Measurements from ENCODE around the gene GPR55.

The GPR55 gene

DNA sequence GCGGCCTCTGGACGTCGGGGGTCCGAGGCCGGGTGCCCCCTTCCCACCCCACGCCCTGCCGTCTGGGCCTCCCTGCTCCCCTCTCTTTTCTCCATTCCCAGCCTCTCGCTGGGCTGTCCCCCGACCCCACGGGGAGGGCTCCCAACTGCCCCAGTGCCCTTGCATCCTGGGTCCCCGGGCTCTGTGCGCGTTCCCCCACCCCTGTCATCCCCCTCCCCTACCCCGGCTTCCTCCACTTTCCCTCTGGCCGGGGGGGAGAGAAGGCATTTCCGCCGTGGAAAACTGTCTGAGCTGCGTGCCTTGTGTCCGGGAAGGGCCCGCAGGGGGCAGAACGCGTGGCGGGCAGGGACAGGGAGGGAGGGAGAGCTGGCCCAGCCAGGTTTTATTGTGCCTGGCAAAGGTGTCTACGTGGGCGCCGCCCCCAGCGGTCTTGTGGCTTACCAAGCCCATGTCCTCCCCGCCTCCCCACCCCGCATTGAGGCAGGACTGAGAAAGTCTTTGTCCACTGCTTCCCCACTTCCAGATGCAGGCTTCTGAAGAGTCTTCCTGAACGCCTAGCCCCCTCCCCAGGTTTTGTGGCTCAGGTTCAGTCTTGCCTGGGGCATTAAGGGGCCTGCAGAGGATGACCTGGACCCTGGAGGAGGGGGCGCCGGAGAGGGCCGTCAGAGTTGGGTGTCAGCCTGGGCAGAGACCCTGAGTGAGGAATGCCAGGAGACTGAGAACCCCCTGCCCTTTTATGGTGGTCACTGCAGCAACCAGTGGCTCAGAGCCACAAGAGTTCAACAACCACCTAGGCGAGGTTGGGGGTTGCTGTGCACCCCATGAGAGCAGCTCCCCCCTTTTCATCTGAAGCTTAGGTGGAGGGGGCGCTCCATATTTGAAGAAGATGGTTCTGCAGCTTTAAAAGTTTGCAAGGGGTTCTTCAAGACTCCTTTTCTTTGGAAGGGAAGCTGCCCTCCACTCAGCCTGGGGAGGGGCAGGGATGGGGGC is 59.0 kb downstream of the GPR55 start:
- no peak for DNase-seq

DNA sequence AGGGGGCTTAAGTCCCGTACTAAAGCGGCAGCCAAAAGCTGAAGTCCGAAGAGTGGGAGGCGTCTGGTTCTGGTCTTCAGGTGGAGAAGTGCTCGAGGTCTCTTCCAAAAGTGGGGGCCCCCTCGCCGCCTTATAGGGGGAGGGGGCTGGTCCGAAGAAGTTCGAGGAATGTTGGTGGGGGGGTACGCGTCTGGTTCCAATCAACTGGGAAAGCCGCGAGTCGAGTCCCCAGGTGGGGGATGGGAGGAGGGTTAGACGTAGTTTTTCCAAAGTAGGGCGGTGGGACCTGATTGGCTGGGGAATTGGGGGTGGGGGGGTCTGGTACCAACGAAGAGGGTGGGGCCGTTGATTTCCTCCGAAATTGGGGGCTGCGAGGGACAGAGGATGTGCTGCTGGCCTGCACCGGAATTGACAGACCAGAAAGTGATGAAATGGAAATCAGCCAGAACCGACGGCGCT is 59.7 kb downstream of the GPR55 start:
- DNase-seq: no peak

DNA sequence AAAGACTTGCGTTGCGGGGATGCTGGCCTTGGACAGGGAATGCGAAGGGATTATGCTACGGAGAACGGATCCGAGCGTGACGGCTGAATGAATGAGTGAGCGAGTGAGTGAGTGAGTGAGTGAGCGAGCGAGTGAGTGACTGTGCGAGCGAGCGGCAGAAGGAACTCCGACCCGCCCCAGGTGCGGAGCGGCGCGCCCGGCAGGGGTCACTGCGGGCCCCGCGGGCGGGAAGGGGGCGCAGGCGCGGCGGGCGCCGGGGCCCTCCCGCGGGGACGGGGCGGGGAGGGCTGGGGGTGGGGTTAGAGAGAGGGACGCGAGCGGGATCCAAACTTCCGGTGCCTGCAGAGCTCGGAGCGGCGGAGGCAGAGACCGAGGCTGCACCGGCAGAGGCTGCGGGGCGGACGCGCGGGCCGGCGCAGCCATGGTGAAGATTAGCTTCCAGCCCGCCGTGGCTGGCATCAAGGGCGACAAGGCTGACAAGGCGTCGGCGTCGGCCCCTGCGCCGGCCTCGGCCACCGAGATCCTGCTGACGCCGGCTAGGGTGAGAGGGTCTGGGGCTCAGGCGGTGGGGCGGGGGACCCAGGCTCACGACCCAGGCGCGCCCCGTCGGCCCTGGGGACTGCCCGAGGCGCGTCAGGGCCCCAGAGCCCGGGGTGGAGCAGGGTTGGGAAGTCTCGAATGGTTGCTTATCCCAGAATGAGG is 60.3 kb downstream of the GPR55 start, which contains the start of gene ITM2C:
ITM2C (plus strand) TSS at position 338 of the 702 bp plus-strand sequence; CDS start at position 422, 84 bp downstream.
- DNase-seq: peak; percentile 73

DNA sequence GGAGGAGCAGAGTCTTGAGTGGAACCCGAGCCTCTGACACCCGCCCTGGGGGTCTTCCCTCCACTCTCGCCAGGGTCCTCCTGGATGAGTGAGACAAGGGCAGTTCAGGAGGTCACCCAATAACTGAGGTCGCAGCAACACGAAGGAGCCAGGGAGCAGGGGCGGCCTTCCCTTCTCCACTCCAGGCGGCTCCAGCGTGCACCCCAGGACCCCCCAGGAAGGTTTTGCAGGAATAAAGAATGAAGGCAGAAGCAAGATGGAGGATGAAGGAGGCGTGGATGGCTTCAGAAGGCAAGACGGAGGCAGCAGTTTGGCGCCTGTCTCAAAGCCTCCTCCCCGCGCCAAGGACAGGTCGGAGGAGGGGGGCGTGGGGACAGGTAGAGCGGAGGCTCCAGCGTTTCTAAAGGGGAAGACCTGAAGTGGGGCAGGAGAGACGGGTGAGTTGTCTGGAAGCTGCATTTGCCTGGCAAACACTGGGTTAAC is 60.9 kb downstream of the GPR55 start:
- no peak for DNase-seq

DNA sequence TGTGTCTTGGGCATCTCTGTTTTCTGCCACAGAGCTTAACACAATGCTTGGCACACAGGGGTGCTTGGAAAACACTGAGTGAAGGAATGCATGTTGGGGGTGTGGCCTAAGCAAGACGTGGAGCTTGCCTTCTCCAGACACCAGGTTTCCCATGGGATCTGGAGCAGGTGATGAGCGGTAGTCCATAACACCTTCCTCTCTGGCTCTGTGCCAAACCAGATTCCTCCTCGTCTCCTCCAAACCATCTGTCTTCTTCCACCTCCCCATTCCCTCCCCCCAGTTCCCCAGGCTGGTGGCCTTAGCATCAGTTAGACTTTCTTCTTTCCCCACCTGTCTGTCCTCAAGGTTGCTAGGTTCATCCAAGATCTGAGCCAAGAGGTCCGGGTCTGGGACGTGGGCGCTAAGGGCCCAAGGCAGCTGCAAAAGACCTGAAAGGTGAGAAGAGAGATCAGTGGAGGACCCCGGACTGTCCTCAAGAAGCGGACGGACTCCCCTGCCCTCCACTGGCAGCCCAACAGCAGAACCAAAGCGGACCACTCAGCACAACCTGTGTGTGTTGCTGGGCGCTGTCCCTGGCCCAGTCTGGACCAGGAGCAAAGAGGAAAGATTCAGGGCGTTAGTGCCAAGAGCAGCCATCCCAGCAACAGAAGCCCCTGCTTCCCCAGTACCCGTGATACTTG is 61.5 kb downstream of the GPR55 start:
- no peak for DNase-seq

DNA sequence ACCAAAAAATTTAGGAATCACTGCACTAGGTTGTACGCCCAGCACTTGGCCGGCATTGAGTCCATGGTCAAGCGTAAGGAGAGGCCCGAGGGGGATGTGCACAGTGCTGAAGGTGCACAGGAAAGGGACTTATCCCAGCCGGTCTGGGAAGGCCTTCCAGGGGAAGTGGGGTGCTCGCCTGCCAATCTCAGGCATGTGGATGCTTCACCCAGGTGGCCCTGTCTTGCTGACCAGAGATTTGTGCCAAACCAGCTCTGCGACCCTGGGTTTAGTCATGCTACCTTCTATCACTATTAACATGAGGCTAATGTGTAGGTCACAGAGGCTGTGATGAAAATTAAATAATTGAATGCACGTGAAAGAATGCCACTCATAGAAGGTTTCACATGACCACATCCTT is 62.0 kb downstream of the GPR55 start:
- DNase-seq: no peak

DNA sequence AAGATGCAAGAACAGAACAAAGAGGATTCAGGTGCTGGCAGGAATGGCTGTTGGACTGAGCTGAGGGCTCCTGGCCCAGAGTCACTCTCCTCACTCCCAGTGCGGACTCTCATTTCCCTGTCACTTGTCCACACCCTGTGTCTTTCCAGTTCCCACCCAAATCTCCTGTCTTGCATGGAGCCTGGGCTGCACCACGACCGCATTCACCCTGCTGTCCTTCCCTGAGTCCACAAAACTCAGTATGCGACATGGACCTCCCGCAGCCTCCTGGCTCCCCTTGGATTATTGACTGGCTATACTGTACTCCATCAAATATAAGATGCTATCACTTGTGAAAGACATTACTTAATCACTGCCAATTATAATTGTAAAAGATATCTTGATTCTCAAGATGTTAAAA is 62.8 kb downstream of the GPR55 start:
- DNase-seq: no peak

DNA sequence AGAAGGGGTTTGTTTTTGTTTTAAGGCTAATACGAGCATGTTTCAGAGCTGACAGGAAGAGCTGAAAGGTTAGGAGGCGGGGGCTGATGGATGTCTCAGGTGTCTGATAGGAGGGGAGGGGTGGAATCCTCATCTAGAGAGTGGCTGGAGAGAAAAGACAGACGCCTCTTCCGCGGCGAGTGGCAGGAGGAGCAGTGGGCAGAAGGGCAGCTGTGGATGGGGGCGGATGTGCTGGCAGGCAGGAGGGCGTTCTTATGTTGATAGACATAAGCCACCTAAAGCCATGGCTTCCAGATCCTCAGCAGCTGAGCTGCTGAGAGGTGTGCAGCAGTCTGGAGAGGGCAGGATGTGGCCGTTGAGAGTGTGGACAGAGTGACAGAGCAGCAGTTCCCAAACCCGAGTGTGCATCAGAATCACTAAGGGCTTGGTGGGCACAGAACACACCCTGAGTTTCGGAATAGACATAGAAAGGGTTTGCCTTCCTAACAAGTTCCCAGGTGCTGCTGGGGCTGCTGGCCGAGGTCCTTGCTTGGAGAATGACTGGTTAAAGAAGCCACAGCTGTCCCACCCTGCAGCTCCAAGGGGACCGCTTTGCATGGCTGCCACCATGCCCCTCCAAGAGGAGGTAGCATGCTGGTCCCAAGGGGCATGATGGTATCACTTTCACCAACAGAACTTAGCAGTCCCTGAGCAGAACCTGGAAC is 63.3 kb downstream of the GPR55 start:
- DNase-seq: no peak
